ENCODE measurements around the gene TRIM69.

TRIM69 gene

DNA sequence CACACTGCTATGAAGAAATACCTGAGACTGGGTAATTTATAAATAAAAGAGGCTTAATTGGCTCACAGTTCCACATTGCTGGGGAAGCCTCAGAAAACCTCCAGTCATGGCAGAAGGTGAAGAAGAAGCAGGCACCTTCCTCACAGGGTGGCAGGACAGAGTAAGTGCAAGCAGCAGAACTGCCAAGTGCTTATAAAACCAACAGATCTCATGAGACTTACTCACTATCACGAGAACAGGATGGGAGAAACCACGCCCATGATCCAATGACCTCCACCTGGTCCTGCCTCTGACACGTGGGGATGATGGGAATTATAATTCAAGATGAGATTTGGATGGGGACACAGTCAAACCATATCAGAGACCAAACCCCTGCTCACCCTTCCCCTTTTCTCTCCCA lies 75.0 kb downstream of the TRIM69 start:
- no peak for DNase-seq

- DNase-seq, result no peak
Measured at GRCh38 chr15:44812029-44812517, 75.7 kb downstream of the TRIM69 start.

DNA sequence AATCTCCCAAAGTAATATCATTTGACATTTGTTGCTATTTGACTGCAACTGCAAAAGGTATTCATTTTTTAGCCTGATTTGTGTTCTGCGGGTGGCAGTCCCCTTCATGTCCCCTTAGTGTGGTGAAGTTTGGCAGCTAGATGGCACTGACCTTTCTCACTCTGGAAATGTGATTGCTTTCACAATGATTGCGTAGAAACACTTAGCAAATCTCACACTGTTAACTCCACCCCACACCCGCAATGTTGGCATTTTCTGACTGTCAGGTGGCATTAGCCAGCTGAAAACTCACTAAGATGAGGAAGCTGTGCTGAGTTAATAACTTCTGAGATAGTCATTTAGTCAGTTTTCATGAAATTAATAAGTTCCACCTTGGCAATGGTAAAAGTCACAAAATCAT lies 76.9 kb downstream of the TRIM69 start:
- DNase-seq, result no peak

Data from stimulated activated CD4-positive, alpha-beta T cell treated with anti-CD3 and anti-CD28 coated beads, Interleukin-2, amount 100 ng/mL, for 48 hours (primary cell).